GM13976 (cell line): ENCODE measurements around the gene ARMH3.

Experiments used
- DNase-seq: peaks from one replicate; pipeline ENCODE4 v3.0.0; 2012; ENCODE audit warnings: low spot score
- CTCF ChIP-seq: IDR thresholded peaks from 2 replicates; pipeline ENCODE4 v1.5.1; 2012; ENCODE audit warnings: borderline replicate concordance, mild to moderate bottlenecking; ENCODE audit not compliant: insufficient read depth; ENCODE audit errors: extremely low read depth, missing control alignments, control extremely low read depth
- in situ Hi-C: fragments of 300-500 bp; cut with MboI; formaldehyde crosslinking; loops from one replicate; pipeline ENCODE4 v1.12.0; 2022; ENCODE audit warnings: low sequenced_read_pairs, mixed read lengths, inconsistent platforms; ENCODE audit not compliant: unreplicated experiment

The ARMH3 gene

GRCh38 chr10:102085336-102085735 is 29.4 kb upstream of the ARMH3 start:
- no peak for TF ChIP-seq CTCF
- DNase-seq: no peak
- in situ Hi-C loops: no loop called here

GRCh38 chr10:102083541-102083940 is 27.6 kb upstream of the ARMH3 start:
- in situ Hi-C loops: no loop called here
- TF ChIP-seq CTCF: no peak
- DNase-seq: no peak

GRCh38 chr10:102072673-102073527 is 16.9 kb upstream of the ARMH3 start:
- DNase-seq: peak; percentile 82
- in situ Hi-C loops: loop anchor here (10.0 kb wide), 1 partner anchor 468 kb away; no protein-coding TSS in a partner anchor
- peak; percentile 89 for TF ChIP-seq CTCF

GRCh38 chr10:102069071-102069470 is 13.1 kb upstream of the ARMH3 start:
- no peak for TF ChIP-seq CTCF
- in situ Hi-C loops: no loop called here
- DNase-seq: no peak

GRCh38 chr10:102068216-102068615 is 12.2 kb upstream of the ARMH3 start:
- TF ChIP-seq CTCF: no peak
- in situ Hi-C loops: no loop called here
- no peak for DNase-seq

- in situ Hi-C loops: no loop called here
- no peak for TF ChIP-seq CTCF
- no peak for DNase-seq
Measured at GRCh38 chr10:102067091-102067916, 11.3 kb upstream of the ARMH3 start.
